ENCODE measurements around the gene FGFR3. TPM values are rescaled to one million over a fixed set of nuclear protein-coding genes. Genes with fewer than 3 reads are reported as not detected.

The FGFR3 gene
- total and polyA plus RNA-seq, 9 of the 15 experiments (the other 6 are each of a cell fraction or from before 2014, with no cell fraction given), result 1.2 to 60.4 (median 12.7) TPM

DNA sequence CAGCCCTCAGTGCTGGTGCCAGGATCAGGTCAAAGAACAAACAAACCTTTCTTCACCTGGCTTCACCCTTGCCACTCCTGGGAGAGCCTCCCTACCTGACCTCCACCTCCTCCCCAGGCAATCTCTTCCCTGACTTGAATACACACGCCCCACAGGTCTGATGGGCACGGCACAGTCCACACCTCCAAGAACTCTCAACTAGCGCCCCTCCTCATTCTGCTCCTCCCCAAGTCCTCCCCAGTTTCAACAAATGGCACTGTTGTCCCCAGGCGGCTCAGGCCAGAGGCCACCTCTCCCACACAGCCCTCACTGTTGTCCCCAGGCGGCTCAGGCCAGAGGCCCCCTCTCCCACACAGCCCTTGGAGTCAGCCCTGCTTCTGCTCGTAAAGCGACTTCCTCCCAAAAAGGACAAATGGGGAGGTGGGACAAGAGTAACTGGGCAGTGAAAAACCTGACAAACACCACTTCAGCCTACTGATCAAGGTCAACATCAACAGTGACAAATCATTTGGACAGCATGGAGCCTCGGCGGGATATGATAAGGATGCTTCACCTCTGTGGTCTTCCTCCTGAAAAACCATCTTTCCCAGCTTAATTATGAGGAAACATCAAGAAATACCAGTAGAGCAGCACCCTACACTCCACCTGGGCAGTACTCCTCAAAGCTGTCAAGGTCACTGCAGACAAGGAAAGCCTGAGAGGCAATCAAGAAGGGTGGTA lies 60.0 kb downstream of the FGFR3 start (continued):
- TF ChIP-seq, protein P1, sequence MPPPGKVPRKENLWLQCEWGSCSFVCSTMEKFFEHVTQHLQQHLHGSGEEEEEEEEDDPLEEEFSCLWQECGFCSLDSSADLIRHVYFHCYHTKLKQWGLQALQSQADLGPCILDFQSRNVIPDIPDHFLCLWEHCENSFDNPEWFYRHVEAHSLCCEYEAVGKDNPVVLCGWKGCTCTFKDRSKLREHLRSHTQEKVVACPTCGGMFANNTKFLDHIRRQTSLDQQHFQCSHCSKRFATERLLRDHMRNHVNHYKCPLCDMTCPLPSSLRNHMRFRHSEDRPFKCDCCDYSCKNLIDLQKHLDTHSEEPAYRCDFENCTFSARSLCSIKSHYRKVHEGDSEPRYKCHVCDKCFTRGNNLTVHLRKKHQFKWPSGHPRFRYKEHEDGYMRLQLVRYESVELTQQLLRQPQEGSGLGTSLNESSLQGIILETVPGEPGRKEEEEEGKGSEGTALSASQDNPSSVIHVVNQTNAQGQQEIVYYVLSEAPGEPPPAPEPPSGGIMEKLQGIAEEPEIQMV (tag; conservative IDR thresholded peaks at IDR 0.05; ENCODE audit: low read depth), result no peak
- TF ChIP-seq MTA2 (IDR thresholded peaks at IDR 0.05; ENCODE audit: low read depth), result no peak
- no peak for TF ChIP-seq ZNF445 (CRISPR knock-in tag; IDR thresholded peaks at IDR 0.05; ENCODE audit: low read depth)
- peak; percentile 83 for TF ChIP-seq ZEB2 (IDR thresholded peaks at IDR 0.05)
- TF ChIP-seq, protein P2, sequence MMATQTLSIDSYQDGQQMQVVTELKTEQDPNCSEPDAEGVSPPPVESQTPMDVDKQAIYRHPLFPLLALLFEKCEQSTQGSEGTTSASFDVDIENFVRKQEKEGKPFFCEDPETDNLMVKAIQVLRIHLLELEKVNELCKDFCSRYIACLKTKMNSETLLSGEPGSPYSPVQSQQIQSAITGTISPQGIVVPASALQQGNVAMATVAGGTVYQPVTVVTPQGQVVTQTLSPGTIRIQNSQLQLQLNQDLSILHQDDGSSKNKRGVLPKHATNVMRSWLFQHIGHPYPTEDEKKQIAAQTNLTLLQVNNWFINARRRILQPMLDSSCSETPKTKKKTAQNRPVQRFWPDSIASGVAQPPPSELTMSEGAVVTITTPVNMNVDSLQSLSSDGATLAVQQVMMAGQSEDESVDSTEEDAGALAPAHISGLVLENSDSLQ (IDR thresholded peaks at IDR 0.05), result peak; percentile 29; the same call in 1 of the 2 replicates
- TF ChIP-seq, protein P3, sequence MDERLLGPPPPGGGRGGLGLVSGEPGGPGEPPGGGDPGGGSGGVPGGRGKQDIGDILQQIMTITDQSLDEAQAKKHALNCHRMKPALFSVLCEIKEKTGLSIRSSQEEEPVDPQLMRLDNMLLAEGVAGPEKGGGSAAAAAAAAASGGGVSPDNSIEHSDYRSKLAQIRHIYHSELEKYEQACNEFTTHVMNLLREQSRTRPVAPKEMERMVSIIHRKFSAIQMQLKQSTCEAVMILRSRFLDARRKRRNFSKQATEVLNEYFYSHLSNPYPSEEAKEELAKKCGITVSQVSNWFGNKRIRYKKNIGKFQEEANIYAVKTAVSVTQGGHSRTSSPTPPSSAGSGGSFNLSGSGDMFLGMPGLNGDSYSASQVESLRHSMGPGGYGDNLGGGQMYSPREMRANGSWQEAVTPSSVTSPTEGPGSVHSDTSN (CRISPR knock-in tag; IDR thresholded peaks at IDR 0.05; ENCODE audit: low read depth), result no peak
- TF ChIP-seq, protein P3 (tag; conservative IDR thresholded peaks at IDR 0.05; ENCODE audit: low read depth), result peak; percentile 77
- TF ChIP-seq MAFG (tag; conservative IDR thresholded peaks at IDR 0.05), result no peak
- TF ChIP-seq NFRKB (IDR thresholded peaks at IDR 0.05; ENCODE audit: low read depth), result no peak
- TF ChIP-seq, protein P4, sequence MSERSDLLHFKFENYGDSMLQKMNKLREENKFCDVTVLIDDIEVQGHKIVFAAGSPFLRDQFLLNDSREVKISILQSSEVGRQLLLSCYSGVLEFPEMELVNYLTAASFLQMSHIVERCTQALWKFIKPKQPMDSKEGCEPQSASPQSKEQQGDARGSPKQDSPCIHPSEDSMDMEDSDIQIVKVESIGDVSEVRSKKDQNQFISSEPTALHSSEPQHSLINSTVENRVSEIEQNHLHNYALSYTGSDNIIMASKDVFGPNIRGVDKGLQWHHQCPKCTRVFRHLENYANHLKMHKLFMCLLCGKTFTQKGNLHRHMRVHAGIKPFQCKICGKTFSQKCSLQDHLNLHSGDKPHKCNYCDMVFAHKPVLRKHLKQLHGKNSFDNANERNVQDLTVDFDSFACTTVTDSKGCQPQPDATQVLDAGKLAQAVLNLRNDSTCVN (CRISPR knock-in tag; IDR thresholded peaks at IDR 0.05), result no peak
- no peak for TF ChIP-seq NFYB (IDR thresholded peaks at IDR 0.05; ENCODE audit: extremely low read depth, insufficient read length)
- no peak for TF ChIP-seq NFE2 (IDR thresholded peaks at IDR 0.05; ENCODE audit: low read depth)
- peak in 1 of 2 experiments; percentile 48; a peak in 1 of 4 replicates for TF ChIP-seq MAZ (CRISPR knock-in tag; conservative IDR thresholded peaks at IDR 0.05 in 1 of 2, IDR thresholded peaks at IDR 0.05 in 1 of 2)
- TF ChIP-seq ZNF311 (CRISPR knock-in tag; IDR thresholded peaks at IDR 0.05), result no peak
- TF ChIP-seq NCOR1 (IDR thresholded peaks at IDR 0.05), result 0 out of 2 replicates have a peak, but pooled peaks have one; percentile 25
- 0 out of 2 replicates have a peak, but pooled peaks have one; percentile 8 for TF ChIP-seq EGR1 (conservative IDR thresholded peaks at IDR 0.05)
- no peak for TF ChIP-seq TEAD2 (tag; IDR thresholded peaks at IDR 0.05)
- no peak; the same call in 1 of the 2 replicates for TF ChIP-seq EP400 (IDR thresholded peaks at IDR 0.05)
- TF ChIP-seq LEF1 (IDR thresholded peaks at IDR 0.05), result peak; percentile 29; the same call in 1 of the 2 replicates
- no peak for TF ChIP-seq XRCC3 (IDR thresholded peaks at IDR 0.05)
- 0 out of 2 replicates have a peak, but pooled peaks have one; percentile 22 for TF ChIP-seq KLF16 (IDR thresholded peaks at IDR 0.05)
- no peak for TF ChIP-seq MTA3 (IDR thresholded peaks at IDR 0.05; ENCODE audit: borderline replicate concordance)
- TF ChIP-seq ZNF77 (CRISPR knock-in tag; IDR thresholded peaks at IDR 0.05), result no peak
- TF ChIP-seq FIP1L1 (IDR thresholded peaks at IDR 0.05; ENCODE audit: low read depth, low read length, poor library complexity, severe bottlenecking), result no peak
- no peak for TF ChIP-seq BMI1 (IDR thresholded peaks at IDR 0.05; ENCODE audit: low read length)
